Stimulated activated CD8-positive, alpha-beta memory T cell treated with anti-CD3 and anti-CD28 coated beads, Interleukin-7, amount 100 ng/mL, for 48 hours (primary cell): ENCODE data around the gene FADD.

Experiments used
- DNase-seq, 2 donors: peaks; one replicate each; pipeline ENCODE4 v3.0.0-alpha.2; 2020; ENCODE audit warnings: low read depth in 1 of 2; ENCODE audit errors: extremely low read depth in 1 of 2

Gene FADD

GRCh38 chr11:70230840-70231710 is 28.0 kb downstream of the FADD start:
- DNase-seq = no peak

- no peak for DNase-seq
Measured at GRCh38 chr11:70233034-70233433, 29.9 kb downstream of the FADD start.

- peak in 1 of 2 donors; percentile 8 for DNase-seq
Measured at GRCh38 chr11:70233511-70233934, 30.4 kb downstream of the FADD start.

- no peak for DNase-seq
Measured at GRCh38 chr11:70233962-70234361, 30.9 kb downstream of the FADD start.

GRCh38 chr11:70240337-70240736 is 37.2 kb downstream of the FADD start:
- no peak for DNase-seq

- DNase-seq = no peak
Measured at GRCh38 chr11:70241709-70242108, 38.6 kb downstream of the FADD start.

GRCh38 chr11:70242885-70243284 is 39.8 kb downstream of the FADD start:
- DNase-seq = no peak

- DNase-seq = no peak
Measured at GRCh38 chr11:70243912-70244652, 41.0 kb downstream of the FADD start.

- DNase-seq = no peak
Measured at GRCh38 chr11:70244698-70245097, 41.6 kb downstream of the FADD start.

GRCh38 chr11:70246196-70246595 is 43.1 kb downstream of the FADD start:
- DNase-seq = no peak

- DNase-seq = no peak
Measured at GRCh38 chr11:70247042-70247709, 44.1 kb downstream of the FADD start.

GRCh38 chr11:70247710-70248072 is 44.6 kb downstream of the FADD start:
- DNase-seq = no peak

- DNase-seq = no peak
Measured at GRCh38 chr11:70250876-70251658, 48.0 kb downstream of the FADD start.

GRCh38 chr11:70251659-70252321 is 48.7 kb downstream of the FADD start:
- no peak for DNase-seq

- no peak for DNase-seq
Measured at GRCh38 chr11:70252844-70253243, 49.7 kb downstream of the FADD start.

GRCh38 chr11:70255477-70256116 is 52.5 kb downstream of the FADD start:
- no peak for DNase-seq
